NCI-H128 (cell line): ENCODE data around the gene SIPA1L3.

ENCODE experiments used
- DNase-seq: peaks from one replicate; lab custom pipeline; 2025; ENCODE audit not compliant: unreplicated experiment; lab: John Stamatoyannopoulos, UW

Gene SIPA1L3

DNA sequence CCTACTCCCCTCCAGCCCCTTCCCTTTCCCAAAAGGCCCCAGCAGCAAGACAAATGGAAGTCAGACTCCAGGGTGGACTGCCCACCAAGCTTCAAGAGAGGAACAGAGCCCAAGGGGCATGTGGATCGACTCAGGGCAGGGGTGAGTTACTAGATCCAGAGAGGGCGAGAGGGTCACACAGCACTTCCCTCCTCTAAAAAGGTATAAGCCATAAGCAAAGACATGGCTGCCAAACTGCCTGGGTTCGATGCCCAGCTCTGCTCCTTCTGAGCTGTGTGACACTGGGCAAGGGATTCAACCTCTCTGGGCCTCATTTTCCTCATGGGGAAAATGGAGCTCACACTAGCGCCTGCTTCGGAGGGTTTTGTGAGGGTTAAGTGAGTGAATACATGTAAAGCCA is 345.4 kb downstream of the SIPA1L3 start:
- no peak for DNase-seq

GRCh38 chr19:38252941-38253691 is 346.1 kb downstream of the SIPA1L3 start:
- DNase-seq = no peak

DNA sequence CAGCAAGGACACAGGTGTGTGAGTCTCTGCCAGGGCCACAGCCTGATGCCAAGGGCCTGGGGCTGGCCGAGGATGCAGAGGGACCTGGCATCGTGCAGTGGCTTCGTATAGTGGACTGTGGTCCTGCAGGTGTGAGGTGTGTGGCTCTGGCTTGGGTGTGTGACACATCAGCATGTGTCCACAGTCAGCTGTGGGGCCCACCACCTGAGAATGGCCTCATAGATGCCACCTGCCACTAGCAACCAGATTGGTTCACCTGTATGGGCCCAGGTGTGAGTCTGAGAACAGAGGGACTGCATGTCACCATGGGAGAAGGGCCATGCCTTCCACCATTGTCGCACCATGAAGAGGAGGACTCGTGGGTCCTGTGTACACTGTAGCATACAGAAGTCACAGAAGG is 346.8 kb downstream of the SIPA1L3 start:
- DNase-seq = no peak

DNA sequence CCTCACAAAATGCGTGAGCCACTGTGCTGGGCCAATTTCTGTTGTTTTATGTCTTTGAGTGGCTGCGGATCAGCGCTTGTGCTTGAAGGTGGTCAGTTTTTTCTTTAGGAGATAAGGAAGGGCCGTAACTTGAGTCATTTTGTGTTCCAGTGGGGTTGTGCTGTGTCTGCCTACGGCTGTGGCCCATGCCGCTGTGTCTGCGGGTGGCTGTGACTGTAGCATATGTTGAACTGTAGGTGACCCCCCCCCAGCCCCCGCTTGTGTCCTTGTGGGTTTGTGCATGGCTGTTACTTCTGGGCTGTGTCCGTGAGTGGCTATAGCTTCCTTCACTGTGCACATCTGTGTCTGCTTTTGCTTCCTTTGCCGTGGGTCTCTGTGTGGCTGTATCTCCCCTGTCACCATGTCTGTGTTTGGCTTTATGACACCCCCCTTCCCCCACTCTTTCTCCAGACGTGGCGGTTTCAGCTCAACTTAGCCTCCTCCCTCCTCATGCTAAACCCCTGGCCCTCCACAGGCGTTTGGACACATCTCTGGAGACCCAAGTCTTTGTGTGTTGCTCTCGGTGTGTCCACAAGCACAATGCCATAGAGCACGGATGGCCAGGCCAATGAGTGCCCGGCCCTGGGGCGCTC is 348.5 kb downstream of the SIPA1L3 start:
- DNase-seq = no peak
